LNCaP clone FGC (cell line): ENCODE data around the gene DLG4.

Experiments
- DNase-seq: peaks from one replicate; pipeline ENCODE4 v3.0.0-alpha.2; 2011; ENCODE audit warnings: low read depth
- H3K4me3 ChIP-seq: 2 replicates; pipeline ENCODE4 v1.5.1; 2011; ENCODE audit warnings: mild to moderate bottlenecking, low read depth, low read length, control low read depth
- CTCF ChIP-seq: IDR thresholded peaks from 2 replicates; pipeline ENCODE4 v1.5.1; 2012; ENCODE audit warnings: mild to moderate bottlenecking; ENCODE audit not compliant: control insufficient read depth, insufficient read depth; ENCODE audit errors: extremely low read depth

DLG4 gene

DNA sequence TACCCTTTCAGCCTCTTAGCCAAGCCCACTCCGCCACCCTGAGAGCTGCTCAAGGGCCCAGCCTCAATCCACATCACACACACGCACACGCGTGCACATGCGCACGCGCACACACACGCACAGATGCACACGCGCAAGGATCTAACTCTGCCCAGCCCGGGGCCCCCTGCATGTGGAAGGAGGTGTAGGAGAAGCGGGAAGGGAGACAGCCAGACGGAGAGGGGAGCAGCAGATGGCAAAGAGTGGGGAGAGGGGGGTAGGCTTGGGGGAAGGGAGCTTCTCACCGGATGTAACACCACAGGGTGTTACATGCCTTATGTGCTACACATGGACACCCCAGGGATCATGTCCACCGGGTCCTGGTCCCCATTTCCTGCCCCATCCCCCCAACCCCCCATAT, 15.3 kb downstream of the DLG4 start:
- no peak overlapping the region for H3K4me3 ChIP-seq
- TF ChIP-seq CTCF: no peak
- no peak for DNase-seq

- TF ChIP-seq CTCF: no peak
- no peak overlapping the region for H3K4me3 ChIP-seq
- DNase-seq: no peak
Measured at GRCh38 chr17:7203391-7203790, 16.2 kb downstream of the DLG4 start.

GRCh38 chr17:7196651-7197401, 22.8 kb downstream of the DLG4 start:
- H3K4me3 ChIP-seq: no peak overlapping the region
- no peak for TF ChIP-seq CTCF
- DNase-seq: no peak

- no peak overlapping the region for H3K4me3 ChIP-seq
- TF ChIP-seq CTCF: no peak
Measured at GRCh38 chr17:7195971-7196370, 23.7 kb downstream of the DLG4 start.

DNA sequence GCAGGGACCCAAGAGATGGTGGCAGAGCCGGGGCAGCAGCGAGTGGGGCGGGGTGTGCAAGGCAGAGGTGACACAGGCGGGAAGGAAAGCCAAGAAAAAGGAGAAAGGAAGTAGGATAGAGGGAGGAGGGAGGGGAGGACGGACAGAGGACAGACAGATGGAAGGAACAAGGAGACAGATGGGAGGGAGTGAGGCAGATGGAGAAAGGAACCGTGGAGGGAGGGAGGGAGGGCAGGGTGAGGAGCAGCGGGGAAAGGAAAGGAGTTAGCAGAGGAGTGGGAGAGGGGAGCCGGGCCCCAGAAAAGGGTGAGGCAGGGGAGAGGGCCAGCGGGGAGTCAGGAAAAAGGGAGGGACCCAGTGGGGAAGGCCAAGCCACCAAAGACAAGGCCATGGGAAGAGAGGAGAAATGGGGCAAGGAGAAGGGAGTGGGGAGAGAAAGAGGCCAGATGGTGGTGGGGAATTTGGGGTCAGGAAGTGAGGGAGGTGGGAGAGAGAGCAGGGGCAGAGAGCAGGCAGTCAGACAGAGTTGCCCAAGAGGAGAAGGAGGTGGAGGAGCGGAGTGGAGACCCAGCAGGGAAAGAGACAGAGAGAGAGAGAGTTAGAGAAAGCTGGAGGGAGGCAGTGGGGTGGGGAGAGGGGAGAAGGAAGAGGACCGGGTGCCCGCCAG, 27.2 kb downstream of the DLG4 start:
- TF ChIP-seq CTCF: no peak
- DNase-seq: no peak
- no peak overlapping the region for H3K4me3 ChIP-seq

More at GRCh38 chr17:7195971-7196370, 23.7 kb downstream of the DLG4 start:
- no peak for DNase-seq

DNA sequence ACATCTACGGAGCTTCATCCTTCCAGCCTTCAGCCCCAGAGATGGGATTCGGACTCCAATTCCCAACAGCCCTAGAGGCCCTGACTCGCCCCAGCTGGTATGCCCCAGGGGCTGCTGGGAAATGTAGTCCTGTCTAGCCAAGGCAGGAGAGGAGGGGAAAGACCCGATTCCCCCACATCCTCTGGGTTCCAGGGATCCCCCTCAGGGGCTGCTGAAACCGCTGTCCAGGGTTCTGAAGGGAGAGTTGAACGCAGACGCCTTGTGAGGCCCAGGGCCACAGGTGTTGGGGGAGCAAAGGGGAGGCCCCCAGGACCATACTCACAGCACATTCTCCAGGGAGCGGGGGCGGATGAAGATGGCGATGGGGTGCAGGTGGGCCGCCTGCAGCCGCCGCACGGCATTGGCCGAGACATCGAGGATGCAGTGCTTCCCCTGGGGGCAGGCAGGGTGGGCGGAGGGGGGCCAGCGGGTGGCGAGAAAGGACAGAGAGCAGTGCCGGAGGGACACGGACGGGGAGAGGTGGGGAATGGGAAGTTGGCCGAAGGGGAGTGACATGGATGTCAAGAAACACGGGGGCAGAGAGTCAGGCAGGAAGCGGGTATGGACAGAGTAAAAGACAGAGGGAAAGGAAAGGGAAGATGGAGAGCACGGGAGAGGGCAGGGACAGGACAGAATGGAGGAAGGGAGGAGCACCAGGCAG, 27.9 kb downstream of the DLG4 start:
- no peak overlapping the region for H3K4me3 ChIP-seq
- no peak for DNase-seq
- TF ChIP-seq CTCF: no peak
